ENCODE results near the gene JMJD6.

- TF ChIP-seq MAFK (IDR thresholded peaks at IDR 0.05; ENCODE audit: low read depth, low read length) (no peak), USF2 (IDR thresholded peaks at IDR 0.05; ENCODE audit: low read length) (no peak), TCF12 (IDR thresholded peaks at IDR 0.05; ENCODE audit: low read depth, low read length) (no peak), EZH2 (IDR thresholded peaks at IDR 0.05; ENCODE audit: low read depth, low read length, severe bottlenecking) (no peak), CTCF (IDR thresholded peaks at IDR 0.05; ENCODE audit: control extremely low read depth in 1 of 3, insufficient read depth in 1 of 3, low read depth in 1 of 3, low read length in 3 of 3) (no peak), POLR2AphosphoS5 (IDR thresholded peaks at IDR 0.05; ENCODE audit: low read depth, low read length) (no peak), EP300 (IDR thresholded peaks at IDR 0.05; ENCODE audit: borderline replicate concordance in 1 of 2, low read depth in 2 of 2, low read length in 2 of 2) (no peak), TEAD4 (IDR thresholded peaks at IDR 0.05; ENCODE audit: low read depth, low read length) (no peak), TAF1 (IDR thresholded peaks at IDR 0.05; ENCODE audit: low read depth, low read length) (no peak), TAF7 (optimal IDR thresholded peaks at IDR 0.05; ENCODE audit: borderline replicate concordance, low read depth, low read length) (no peak), E2F6 (IDR thresholded peaks at IDR 0.05) (no peak), RAD21 (IDR thresholded peaks at IDR 0.05 in 1 of 2, conservative IDR thresholded peaks at IDR 0.05 in 1 of 2; ENCODE audit: low read depth in 2 of 2, low read length in 2 of 2) (no peak)
Observed at GRCh38 chr17:76775021-76775600, 48.7 kb upstream of the JMJD6 start.

Measured in H1 (cell line).